ENCODE data around the gene LRP1. TPM values are rescaled to one million over a fixed set of nuclear protein-coding genes. Genes with fewer than 3 reads are reported as not detected.
A peak's percentile ranks its signal among the peaks of the same experiment; 100 is the strongest.

Gene LRP1
- total RNA-seq, 1 experiment from 2014 or later, result 9.0 TPM

DNA sequence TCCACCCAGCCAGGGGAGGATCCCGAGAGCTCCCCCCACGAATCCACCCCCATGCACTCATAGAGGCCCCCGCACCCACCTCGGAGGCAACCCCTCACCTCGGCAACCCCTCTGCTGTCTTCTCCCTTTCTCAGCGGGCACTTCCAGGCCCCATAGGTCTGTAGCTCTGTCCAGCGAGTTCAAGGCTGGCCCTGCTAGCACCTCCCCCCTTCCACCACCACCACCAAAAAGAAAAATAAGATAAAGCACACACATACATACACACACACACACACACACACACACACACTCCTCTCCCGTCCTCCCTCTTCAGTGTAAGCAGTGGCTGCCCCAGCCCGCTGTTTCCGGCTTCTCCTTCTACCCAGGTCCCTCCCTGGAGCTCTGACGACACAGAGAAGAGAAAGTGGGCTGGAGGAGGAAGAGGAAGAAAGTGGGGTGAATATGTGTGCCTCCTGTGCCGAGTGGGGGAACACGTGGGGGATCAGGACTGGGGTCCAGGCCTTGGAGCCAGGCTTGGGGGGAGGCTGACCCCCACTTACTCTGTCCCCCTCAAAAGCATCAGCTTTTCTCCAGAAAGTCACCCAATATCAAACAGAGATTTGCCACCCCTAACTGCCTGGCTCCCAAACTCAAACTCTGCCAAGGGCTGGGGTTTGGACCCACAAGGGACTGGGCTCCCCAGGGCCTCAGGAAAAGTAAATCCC is 17.1 kb upstream of the LRP1 start, which contains the start of gene STAT6:
STAT6 (minus strand) TSS at position 332 of the 704 bp plus-strand sequence. CDS start 3,084 bp downstream, outside the sequence.
- CTCF ChIA-PET, result interaction anchor here (0.6 to 2.5 kb wide), 17 partner anchors 12 to 736 kb away, joined by 3 to 84 read pairs (median 5); partner anchors contain the start of genes LRP1 and NEMP1
- no peak for DNase-seq (ENCODE audit: low read depth, low spot score)
- no peaks in the 10 kb centered on the region for H3K36me3 ChIP-seq (ENCODE audit: control insufficient read depth, insufficient read depth, low read length)
- intact Hi-C loops (cut with micrococcal nuclease; ENCODE audit: unreplicated experiment), result loop anchor here (5.0 kb wide), 1 partner anchor 354 kb away; no protein-coding TSS in a partner anchor
- H3K27ac ChIP-seq (ENCODE audit: low read length), result peak within 1 kb of the TSS; percentile 95
- in situ Hi-C loops (cut with HindIII; ENCODE audit: low pct_unique_long_range_greater_than_20kb, low sequenced_read_pairs), result no loop called here
- no TSS peak for BruUV-seq (replicated peaks)
- no peaks in the 10 kb centered on the region for H3K27me3 ChIP-seq (ENCODE audit: control insufficient read depth, insufficient read depth, low read length)
- peak; percentile 75 for ATAC-seq
- peak within 1 kb of the TSS; percentile 44 to 75 for H3K4me3 ChIP-seq (ENCODE audit: low read depth in 2 of 2, low read length in 2 of 2)
- peaks cover 17% of the 10 kb centered on the region for H3K4me1 ChIP-seq (ENCODE audit: control insufficient read depth, insufficient read depth, low read length)
- H3K9me3 ChIP-seq (ENCODE audit: control insufficient read depth, insufficient read depth, low read depth, low read length), result no peaks in the 10 kb centered on the region
- POLR2A ChIA-PET, result interaction anchor here (0.6 to 1.4 kb wide), 7 partner anchors 22 to 168 kb away, joined by 3 to 14 read pairs (median 7); partner anchors contain the start of gene NEMP1
- TF ChIP-seq TCF7L2 (IDR thresholded peaks at IDR 0.05; ENCODE audit: low read depth, low read length) (no peak), SIN3A (IDR thresholded peaks at IDR 0.05; ENCODE audit: borderline replicate concordance, insufficient read depth, low read depth, low read length) (no peak), REST (IDR thresholded peaks at IDR 0.05; ENCODE audit: insufficient read depth in 1 of 2, low read depth in 2 of 2, low read length in 1 of 2) (no peak), POLR2AphosphoS5 (IDR thresholded peaks at IDR 0.05; ENCODE audit: low read depth, low read length) (no peak)
- TF ChIP-seq, protein P1, sequence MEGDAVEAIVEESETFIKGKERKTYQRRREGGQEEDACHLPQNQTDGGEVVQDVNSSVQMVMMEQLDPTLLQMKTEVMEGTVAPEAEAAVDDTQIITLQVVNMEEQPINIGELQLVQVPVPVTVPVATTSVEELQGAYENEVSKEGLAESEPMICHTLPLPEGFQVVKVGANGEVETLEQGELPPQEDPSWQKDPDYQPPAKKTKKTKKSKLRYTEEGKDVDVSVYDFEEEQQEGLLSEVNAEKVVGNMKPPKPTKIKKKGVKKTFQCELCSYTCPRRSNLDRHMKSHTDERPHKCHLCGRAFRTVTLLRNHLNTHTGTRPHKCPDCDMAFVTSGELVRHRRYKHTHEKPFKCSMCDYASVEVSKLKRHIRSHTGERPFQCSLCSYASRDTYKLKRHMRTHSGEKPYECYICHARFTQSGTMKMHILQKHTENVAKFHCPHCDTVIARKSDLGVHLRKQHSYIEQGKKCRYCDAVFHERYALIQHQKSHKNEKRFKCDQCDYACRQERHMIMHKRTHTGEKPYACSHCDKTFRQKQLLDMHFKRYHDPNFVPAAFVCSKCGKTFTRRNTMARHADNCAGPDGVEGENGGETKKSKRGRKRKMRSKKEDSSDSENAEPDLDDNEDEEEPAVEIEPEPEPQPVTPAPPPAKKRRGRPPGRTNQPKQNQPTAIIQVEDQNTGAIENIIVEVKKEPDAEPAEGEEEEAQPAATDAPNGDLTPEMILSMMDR (IDR thresholded peaks at IDR 0.05), result no peak; the same call in 1 of the 2 replicates

DNA sequence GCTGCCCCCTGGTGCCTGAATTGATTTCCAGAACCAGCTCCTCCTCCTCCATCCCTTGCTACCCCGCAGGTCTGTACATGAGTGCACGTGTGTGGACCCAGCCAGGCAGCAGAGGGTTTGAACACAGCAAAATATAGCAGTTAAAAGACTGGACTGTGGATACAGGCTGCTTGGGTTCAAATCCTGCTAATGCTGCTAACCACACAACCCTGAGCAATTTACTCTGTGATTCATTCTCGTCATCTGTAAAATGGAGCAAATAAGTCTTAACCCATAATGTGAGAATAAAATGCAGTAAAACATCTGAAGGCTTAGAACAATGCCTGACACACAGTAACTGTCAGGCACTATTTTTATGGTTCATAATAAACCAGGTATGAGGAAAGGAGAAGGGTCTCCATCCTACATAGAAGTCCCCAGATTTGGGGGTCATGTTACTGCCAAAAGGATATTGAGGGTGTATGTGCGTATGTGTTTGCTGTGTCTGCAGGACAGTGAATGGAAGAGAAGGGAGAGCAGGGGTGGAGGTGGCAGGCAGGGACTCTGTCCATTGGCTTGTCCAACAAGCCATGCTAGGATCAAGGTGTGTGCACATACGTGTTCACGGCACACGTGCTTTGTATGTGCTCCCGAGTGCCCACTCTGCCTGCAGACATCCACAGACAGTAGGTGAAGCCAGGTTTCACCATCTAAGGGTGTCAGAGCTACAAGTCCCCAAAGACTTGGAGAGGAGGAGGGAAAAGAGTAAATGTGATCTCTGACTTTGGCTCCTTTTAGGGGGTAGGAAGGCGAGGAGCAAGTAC is 15.6 kb upstream of the LRP1 start:
- ChIA-PET CTCF (interaction anchor here (0.5 to 2.5 kb wide), 14 partner anchors 12 to 337 kb away, joined by 3 to 84 read pairs (median 6); partner anchors contain the start of genes LRP1 and NEMP1), POLR2A (no interaction called here)
- H3K4me3 ChIP-seq (ENCODE audit: low read depth in 2 of 2, low read length in 2 of 2), result peak overlapping the region; percentile 44 to 75
- BruUV-seq (replicated peaks), result no TSS peak
- ATAC-seq (peak; percentile 87; the same call in 1 of the 2 replicates), DNase-seq (ENCODE audit: low read depth, low spot score) (peak; percentile 75)
- H3K27ac ChIP-seq (ENCODE audit: low read length), result no peak overlapping the region; the same call in 1 of the 2 replicates
- H3K36me3 ChIP-seq (ENCODE audit: control insufficient read depth, insufficient read depth, low read length), result no peaks in the 10 kb centered on the region
- intact Hi-C loops (cut with micrococcal nuclease; ENCODE audit: unreplicated experiment) (loop anchor here (1.0 to 5.0 kb wide), 3 partner anchors 43 to 355 kb away; no protein-coding TSS in a partner anchor), in situ Hi-C loops (cut with HindIII; ENCODE audit: low pct_unique_long_range_greater_than_20kb, low sequenced_read_pairs) (no loop called here)
- H3K9me3 ChIP-seq (ENCODE audit: control insufficient read depth, insufficient read depth, low read depth, low read length), result no peaks in the 10 kb centered on the region
- no peaks in the 10 kb centered on the region for H3K27me3 ChIP-seq (ENCODE audit: control insufficient read depth, insufficient read depth, low read length)
- H3K4me1 ChIP-seq (ENCODE audit: control insufficient read depth, insufficient read depth, low read length), result peaks cover 17% of the 10 kb centered on the region
- TF ChIP-seq, protein P1 (IDR thresholded peaks at IDR 0.05), result peak; percentile 85
- TF ChIP-seq POLR2AphosphoS5 (IDR thresholded peaks at IDR 0.05; ENCODE audit: low read depth, low read length) (no peak), REST (IDR thresholded peaks at IDR 0.05; ENCODE audit: insufficient read depth in 1 of 2, low read depth in 2 of 2, low read length in 1 of 2) (no peak)
